HepG2 (cell line): ENCODE measurements around the gene OSBP. TPM values are rescaled to one million over a fixed set of nuclear protein-coding genes. Genes with fewer than 3 reads are reported as not detected.
A peak's percentile ranks its signal among the peaks of the same experiment; 100 is the strongest.

Source experiments
- ARID2 ChIP-seq: sonication (generic); formaldehyde crosslinking; IDR thresholded peaks from 2 replicates; pipeline ENCODE4 v1.8.1; 2022; ENCODE audit warnings: mild to moderate bottlenecking, missing genetic modification reagents, borderline replicate concordance
- BHLHE40 ChIP-seq: IDR thresholded peaks from 2 replicates; pipeline ENCODE4 v1.6.1; 2011; ENCODE audit warnings: low read length, improper control_type of control experiment
- GATAD2A ChIP-seq: IDR thresholded peaks from 2 replicates; pipeline ENCODE4 v1.6.1; 2016
- GMEB2 ChIP-seq: IDR thresholded peaks from 2 replicates; pipeline ENCODE4 v1.6.1; 2016; ENCODE audit warnings: missing biosample characterization, missing genetic modification reagents, low read depth
- HIVEP1 ChIP-seq: sonication (generic); formaldehyde crosslinking; IDR thresholded peaks from 2 replicates; pipeline ENCODE4 v1.4.0; 2020; ENCODE audit warnings: mild to moderate bottlenecking, missing genetic modification reagents
- HNRNPK ChIP-seq: fragments of 200-400 bp; formaldehyde crosslinking; IDR thresholded peaks from 2 replicates; pipeline ENCODE4 v1.6.1; 2018; ENCODE audit warnings: low read length, low read depth, moderate library complexity, mild to moderate bottlenecking; ENCODE audit not compliant: poor library complexity, severe bottlenecking
- KAT2B ChIP-seq: fragments of 150-350 bp; IDR thresholded peaks from 2 replicates; pipeline ENCODE4 v1.6.1; 2014; ENCODE audit warnings: low read depth, low read length, borderline replicate concordance
- KDM4B ChIP-seq: sonication (generic); formaldehyde crosslinking; IDR thresholded peaks from 2 replicates; pipeline ENCODE4 v1.4.0; 2020; ENCODE audit warnings: missing genetic modification reagents
- KLF11 ChIP-seq: IDR thresholded peaks from 2 replicates; pipeline ENCODE4 v1.6.1; 2016; ENCODE audit warnings: missing compliant biosample characterization
- MXD4 ChIP-seq: IDR thresholded peaks from 2 replicates; pipeline ENCODE4 v1.6.1; 2016; ENCODE audit warnings: mild to moderate bottlenecking, missing biosample characterization, missing genetic modification reagents
- MYC ChIP-seq: sonication (generic); formaldehyde crosslinking; IDR thresholded peaks from 2 replicates; pipeline ENCODE4 v1.9.0; 2021; ENCODE audit warnings: missing genetic modification reagents, borderline replicate concordance
- NCOA5 ChIP-seq: sonication (generic); formaldehyde crosslinking; IDR thresholded peaks from 2 replicates; pipeline ENCODE4 v1.4.0; 2020; ENCODE audit warnings: missing genetic modification reagents
- PHF5A ChIP-seq: IDR thresholded peaks from one replicate; pipeline ENCODE4 v1.6.1; 2018; ENCODE audit warnings: low read depth, missing genetic modification reagents; ENCODE audit not compliant: unreplicated experiment
- RARG ChIP-seq: sonication (generic); formaldehyde crosslinking; IDR thresholded peaks from 2 replicates; pipeline ENCODE4 v1.4.0; 2020; ENCODE audit warnings: low read depth, mild to moderate bottlenecking, missing genetic modification reagents
- REXO4 ChIP-seq: sonication (generic); formaldehyde crosslinking; IDR thresholded peaks from 2 replicates; pipeline ENCODE4 v1.8.0; 2022; ENCODE audit warnings: missing genetic modification reagents, mild to moderate bottlenecking, borderline replicate concordance
- SCMH1 ChIP-seq: sonication (generic); formaldehyde crosslinking; IDR thresholded peaks from 2 replicates; pipeline ENCODE4 v1.9.0; 2021; ENCODE audit warnings: missing genetic modification reagents, mild to moderate bottlenecking, borderline replicate concordance
- SIN3A ChIP-seq: IDR thresholded peaks from 2 replicates; pipeline ENCODE4 v1.6.1; 2011; ENCODE audit warnings: low read depth, mild to moderate bottlenecking, control low read depth, low read length, borderline replicate concordance
- SP1 ChIP-seq, 2 experiments: fragments of 450-650 bp in 1 of 2; sonication (generic) in 1 of 2; formaldehyde crosslinking in 1 of 2; IDR thresholded peaks; 2 replicates each; pipeline versions ENCODE4 v1.4.0 to v1.6.1; 2016 to 2020; ENCODE audit warnings: missing genetic modification reagents in 1 of 2
- SUZ12 ChIP-seq: fragments of 150-350 bp; IDR thresholded peaks from 2 replicates; pipeline ENCODE4 v1.6.1; 2014; ENCODE audit warnings: low read depth, low read length
- ZGPAT ChIP-seq: IDR thresholded peaks from 2 replicates; pipeline ENCODE4 v1.6.1; 2016; ENCODE audit warnings: mild to moderate bottlenecking
- ZNF253 ChIP-seq: sonication (generic); formaldehyde crosslinking; IDR thresholded peaks from 2 replicates; pipeline ENCODE4 v1.8.0; 2022; ENCODE audit warnings: mild to moderate bottlenecking, missing genetic modification reagents, borderline replicate concordance
- ZNF432 ChIP-seq: sonication (generic); formaldehyde crosslinking; IDR thresholded peaks from 2 replicates; pipeline ENCODE4 v1.5.0; 2020; ENCODE audit warnings: missing genetic modification reagents, mild to moderate bottlenecking, borderline replicate concordance
- ZNF672 ChIP-seq: sonication (generic); formaldehyde crosslinking; IDR thresholded peaks from 2 replicates; pipeline ENCODE4 v1.8.1; 2022; ENCODE audit warnings: missing genetic modification reagents
- ZNF7 ChIP-seq: IDR thresholded peaks from 2 replicates; pipeline ENCODE4 v1.6.1; 2016; ENCODE audit warnings: missing biosample characterization, missing genetic modification reagents
- polyA plus RNA-seq, 8 experiments: library from polyadenylated mRNA; depleted of rRNA in 3 of 8; stranded (reverse) in 7 of 8; unstranded in 1 of 8; fragments of >200 nt; fragmentation: Illumina TruSeq in 4 of 8; extraction: Trizol in 4 of 8; gene quantifications; 2 replicates each; pipeline versions ENCODE4 v1.2.1 to v1.2.3, GENCODE V29; 2011 to 2016; ENCODE audit warnings: low read depth in 4 of 8, missing spikeins in 1 of 8, mixed read lengths in 1 of 8; ENCODE audit not compliant: insufficient read depth in 1 of 8
- total RNA-seq, 5 experiments: library from RNA; depleted of rRNA; stranded (reverse); fragments of >200 nt; fragmentation: Illumina TruSeq; extraction: Trizol; gene quantifications; 2 replicates each; pipeline ENCODE4 v1.2.3, GENCODE V29; 2016; ENCODE audit warnings: low read depth in 1 of 5
- TF ChIP-seq, protein P1 (sequence below): sonication (generic); formaldehyde crosslinking; IDR thresholded peaks from 2 replicates; pipeline ENCODE4 v1.4.0; 2020; ENCODE audit warnings: missing genetic modification reagents
- TF ChIP-seq, protein P2 (sequence below): sonication (generic); formaldehyde crosslinking; IDR thresholded peaks from 2 replicates; pipeline ENCODE4 v1.5.0; 2020; ENCODE audit warnings: mild to moderate bottlenecking, missing genetic modification reagents

OSBP gene
- total and polyA plus RNA-seq, 2 of the 13 experiments (the other 11 are each of a cell fraction or from before 2014, with no cell fraction given): 12.1 to 13.5 TPM

GRCh38 chr11:59560290-59560701, 55.3 kb downstream of the OSBP start (continued):
- TF ChIP-seq SIN3A: no peak
- no peak for TF ChIP-seq ZNF432
- no peak for TF ChIP-seq RARG (CRISPR knock-in tag)
- TF ChIP-seq ZNF672 (CRISPR knock-in tag): no peak
- 0 out of 2 replicates have a peak, but pooled peaks have one; percentile 66 for TF ChIP-seq KLF11 (CRISPR knock-in tag)
- no peak for TF ChIP-seq MYC (CRISPR knock-in tag)
- TF ChIP-seq ZNF7 (CRISPR knock-in tag): no peak
- peak; percentile 48; the same call in 1 of the 2 replicates for TF ChIP-seq GATAD2A
- TF ChIP-seq SUZ12: no peak
- TF ChIP-seq, protein P1, sequence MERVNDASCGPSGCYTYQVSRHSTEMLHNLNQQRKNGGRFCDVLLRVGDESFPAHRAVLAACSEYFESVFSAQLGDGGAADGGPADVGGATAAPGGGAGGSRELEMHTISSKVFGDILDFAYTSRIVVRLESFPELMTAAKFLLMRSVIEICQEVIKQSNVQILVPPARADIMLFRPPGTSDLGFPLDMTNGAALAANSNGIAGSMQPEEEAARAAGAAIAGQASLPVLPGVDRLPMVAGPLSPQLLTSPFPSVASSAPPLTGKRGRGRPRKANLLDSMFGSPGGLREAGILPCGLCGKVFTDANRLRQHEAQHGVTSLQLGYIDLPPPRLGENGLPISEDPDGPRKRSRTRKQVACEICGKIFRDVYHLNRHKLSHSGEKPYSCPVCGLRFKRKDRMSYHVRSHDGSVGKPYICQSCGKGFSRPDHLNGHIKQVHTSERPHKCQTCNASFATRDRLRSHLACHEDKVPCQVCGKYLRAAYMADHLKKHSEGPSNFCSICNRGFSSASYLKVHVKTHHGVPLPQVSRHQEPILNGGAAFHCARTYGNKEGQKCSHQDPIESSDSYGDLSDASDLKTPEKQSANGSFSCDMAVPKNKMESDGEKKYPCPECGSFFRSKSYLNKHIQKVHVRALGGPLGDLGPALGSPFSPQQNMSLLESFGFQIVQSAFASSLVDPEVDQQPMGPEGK (CRISPR knock-in tag): peak; percentile 11; the same call in 1 of the 2 replicates
- TF ChIP-seq KDM4B (CRISPR knock-in tag): no peak
- no peak for TF ChIP-seq HIVEP1 (CRISPR knock-in tag)
- no peak for TF ChIP-seq PHF5A (CRISPR knock-in tag)
- no peak for TF ChIP-seq GMEB2 (CRISPR knock-in tag)
- no peak for TF ChIP-seq ARID2 (CRISPR knock-in tag)
- TF ChIP-seq KAT2B: no peak
- no peak for TF ChIP-seq BHLHE40
- TF ChIP-seq, protein P2, sequence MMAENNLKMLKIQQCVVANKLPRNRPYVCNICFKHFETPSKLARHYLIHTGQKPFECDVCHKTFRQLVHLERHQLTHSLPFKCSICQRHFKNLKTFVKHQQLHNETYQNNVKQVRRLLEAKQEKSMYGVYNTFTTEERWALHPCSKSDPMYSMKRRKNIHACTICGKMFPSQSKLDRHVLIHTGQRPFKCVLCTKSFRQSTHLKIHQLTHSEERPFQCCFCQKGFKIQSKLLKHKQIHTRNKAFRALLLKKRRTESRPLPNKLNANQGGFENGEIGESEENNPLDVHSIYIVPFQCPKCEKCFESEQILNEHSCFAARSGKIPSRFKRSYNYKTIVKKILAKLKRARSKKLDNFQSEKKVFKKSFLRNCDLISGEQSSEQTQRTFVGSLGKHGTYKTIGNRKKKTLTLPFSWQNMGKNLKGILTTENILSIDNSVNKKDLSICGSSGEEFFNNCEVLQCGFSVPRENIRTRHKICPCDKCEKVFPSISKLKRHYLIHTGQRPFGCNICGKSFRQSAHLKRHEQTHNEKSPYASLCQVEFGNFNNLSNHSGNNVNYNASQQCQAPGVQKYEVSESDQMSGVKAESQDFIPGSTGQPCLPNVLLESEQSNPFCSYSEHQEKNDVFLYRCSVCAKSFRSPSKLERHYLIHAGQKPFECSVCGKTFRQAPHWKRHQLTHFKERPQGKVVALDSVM (CRISPR knock-in tag): 0 out of 2 replicates have a peak, but pooled peaks have one; percentile 21
- TF ChIP-seq SP1 (IDR thresholded peaks at IDR 0.05): no peak
- TF ChIP-seq SP1 (CRISPR knock-in tag; IDR thresholded peaks at IDR 0.05): peak; percentile 42; the same call in 1 of the 2 replicates
- no peak for TF ChIP-seq ZNF253 (CRISPR knock-in tag)
- peak; percentile 41; the same call in 1 of the 2 replicates for TF ChIP-seq ZGPAT (CRISPR knock-in tag)
- TF ChIP-seq MXD4 (CRISPR knock-in tag): no peak
- no peak for TF ChIP-seq HNRNPK
- TF ChIP-seq SCMH1 (CRISPR knock-in tag): no peak
- no peak for TF ChIP-seq REXO4
- TF ChIP-seq NCOA5 (CRISPR knock-in tag): no peak
